ENCODE results near the gene TAS2R9. TPM values are rescaled to one million over a fixed set of nuclear protein-coding genes. Genes with fewer than 3 reads are reported as not detected.

TAS2R9 gene
- total and polyA plus RNA-seq, 2 donors (not counting 3 experiments of a cell fraction or from before 2014, with no cell fraction given): not detected

- FAIRE-seq (no peak), DNase-seq (ENCODE audit: low read depth, low spot score) (no peak)
- no peak overlapping the region for H2AFZ ChIP-seq (ENCODE audit: low read depth, low read length)
- POLR2A ChIA-PET: no interaction called here
- CTCF ChIA-PET: interaction anchor here (1.3 kb wide), 1 partner anchor 13 kb away, joined by 3 read pairs; no protein-coding TSS in a partner anchor
- dilution Hi-C loops (cut with MboI; ENCODE audit: extremely low pct_ligation_motif_present, low sequenced_read_pairs): no loop called here
- no peak overlapping the region for H3K27ac ChIP-seq (ENCODE audit: insufficient read depth, low read depth, low read length)
- H3K9me3 ChIP-seq (replicated peaks; ENCODE audit: control insufficient read depth, insufficient read depth, low read length): no peaks in the 10 kb centered on the region
- no peaks in the 10 kb centered on the region for H3K9me1 ChIP-seq (replicated peaks; ENCODE audit: control insufficient read depth, extremely low read depth, insufficient read depth, low read length)
- no peaks in the 10 kb centered on the region for H3K36me3 ChIP-seq (ENCODE audit: control insufficient read depth in 2 of 2, extremely low read depth in 1 of 2, insufficient read depth in 2 of 2, low read length in 2 of 2)
- no peaks in the 10 kb centered on the region for H4K20me1 ChIP-seq (replicated peaks; ENCODE audit: control insufficient read depth, extremely low read depth, insufficient read depth, low read length)
- H3K9ac ChIP-seq (replicated peaks; ENCODE audit: extremely low read depth, insufficient read depth, low read length): no peak overlapping the region
- H3K27me3 ChIP-seq (ENCODE audit: control insufficient read depth in 2 of 2, insufficient read depth in 2 of 2, low read length in 2 of 2): peaks cover 6 to 11% of the 10 kb centered on the region in 2 experiments
- H3K79me2 ChIP-seq (ENCODE audit: control insufficient read depth, insufficient read depth, low read length): no peaks in the 10 kb centered on the region
- BruUV-seq (replicated peaks): no TSS peak
- no peaks in the 10 kb centered on the region for H3K4me1 ChIP-seq (ENCODE audit: control insufficient read depth, extremely low read depth, insufficient read depth, low read length)
- no peak overlapping the region for H3K4me2 ChIP-seq (ENCODE audit: insufficient read depth, low read length)
- TF ChIP-seq MYC (IDR thresholded peaks at IDR 0.05; ENCODE audit: low read depth, low read length) (no peak), MAX (IDR thresholded peaks at IDR 0.05; ENCODE audit: insufficient read depth, insufficient read length) (no peak), JUN (IDR thresholded peaks at IDR 0.05; ENCODE audit: borderline replicate concordance, insufficient read depth, insufficient read length, low read depth) (no peak), GATA2 (IDR thresholded peaks at IDR 0.05; ENCODE audit: insufficient read depth, insufficient read length, low read depth, low read length) (no peak), POLR2AphosphoS5 (IDR thresholded peaks at IDR 0.05; ENCODE audit: insufficient read depth, low read depth, low read length) (no peak), FOS (IDR thresholded peaks at IDR 0.05; ENCODE audit: borderline replicate concordance, insufficient read depth, low read length) (no peak), CTCF (IDR thresholded peaks at IDR 0.05; ENCODE audit: extremely low read depth in 1 of 2, insufficient read depth in 1 of 2, low read depth in 1 of 2, low read length in 2 of 2) (no peak), EZH2 (IDR thresholded peaks at IDR 0.05; ENCODE audit: borderline replicate concordance, low read depth, low read length, severe bottlenecking) (no peak), POLR2A (IDR thresholded peaks at IDR 0.05; ENCODE audit: low read depth, low read length) (no peak)
- intact Hi-C loops (cut with micrococcal nuclease): no loop called here
- no peak overlapping the region for H3K4me3 ChIP-seq (replicated peaks in 1 of 3; ENCODE audit: insufficient read depth in 1 of 3, low read depth in 1 of 3, low read length in 3 of 3)
Measured at GRCh38 chr12:10811883-10812536, 2.0 kb upstream of the TAS2R9 start.
